CD4-positive, alpha-beta T cell treated with Interleukin-12 subunit alpha and Interleukin-12 subunit beta, for 1 hour (primary cell): ENCODE measurements around the gene USB1.

Experiments used
- DNase-seq: peaks from one replicate; pipeline ENCODE4 v3.0.0-alpha.2; 2020

USB1 gene

DNA sequence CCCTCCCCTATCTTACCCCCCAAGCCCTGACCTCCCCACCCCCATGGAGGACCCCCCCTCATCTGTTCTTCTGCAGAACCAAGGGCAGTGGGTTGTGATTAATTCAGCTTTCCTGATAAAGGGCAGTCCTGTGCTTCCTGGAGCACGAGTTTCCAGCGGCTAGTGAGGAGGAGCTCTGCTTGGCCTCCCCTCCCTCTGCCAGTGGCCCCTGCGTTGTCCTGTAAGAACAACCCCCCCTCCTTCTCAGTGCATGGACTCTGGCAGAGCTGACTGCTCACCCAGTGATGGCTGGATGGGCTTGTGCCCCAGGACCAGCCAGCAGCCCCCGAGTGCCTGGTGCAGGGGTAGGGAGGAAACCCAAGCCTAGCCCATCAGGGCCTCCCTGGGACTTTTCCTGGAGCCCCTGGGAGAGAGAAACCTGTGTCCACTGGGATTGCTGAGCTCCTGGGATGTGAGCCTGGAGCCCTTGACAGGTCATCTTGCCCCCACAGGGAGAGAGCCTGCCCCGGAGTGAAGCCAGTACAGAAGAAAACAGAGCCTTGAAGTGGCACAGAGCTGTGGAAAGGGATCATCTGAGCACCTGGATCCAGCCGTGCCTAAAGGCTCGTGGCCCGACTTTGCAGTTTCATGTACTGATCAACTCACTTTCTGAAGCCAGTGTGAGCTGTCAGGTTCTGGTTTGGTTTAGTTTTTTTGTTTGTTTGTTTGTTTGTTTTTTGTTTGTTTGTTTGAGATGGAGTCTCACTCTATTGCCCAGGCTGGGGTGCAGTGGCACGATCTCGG, 50.8 kb downstream of the USB1 start:
- DNase-seq, result no peak

DNA sequence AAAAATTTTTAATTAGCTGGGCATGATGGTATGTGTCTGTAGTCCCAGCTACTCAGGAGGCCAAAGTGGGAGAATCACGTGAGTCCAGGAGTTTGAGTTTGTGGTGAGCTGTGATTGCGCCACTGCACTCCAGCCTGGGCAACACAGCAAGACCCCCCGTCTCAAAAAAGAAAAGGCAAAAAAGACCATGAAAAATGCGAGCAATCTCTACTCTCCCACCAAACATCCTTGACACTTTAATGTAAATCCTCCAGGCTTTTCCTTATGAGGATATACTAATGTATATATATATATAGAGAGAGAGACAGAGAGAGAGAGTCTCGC, 52.4 kb downstream of the USB1 start:
- no peak for DNase-seq

DNA sequence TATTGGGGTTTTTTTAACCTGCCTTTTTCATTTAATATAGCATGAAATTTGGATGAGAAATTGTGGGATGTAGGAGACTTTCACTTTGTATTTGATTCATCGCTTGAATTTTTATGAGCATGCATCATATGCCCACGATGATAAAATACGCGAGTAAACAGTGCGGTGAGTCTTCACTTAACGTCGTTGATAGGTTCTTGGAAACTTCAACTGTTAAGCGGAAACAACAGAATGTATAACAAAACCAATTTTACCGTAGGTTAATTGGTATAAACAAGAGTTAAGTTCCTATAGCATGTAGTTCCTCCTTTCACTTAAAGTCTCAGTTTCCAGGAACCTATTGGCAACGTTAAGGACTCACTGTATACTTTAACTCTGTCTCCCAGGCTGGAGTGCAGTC, 53.1 kb downstream of the USB1 start:
- DNase-seq, result no peak

DNA sequence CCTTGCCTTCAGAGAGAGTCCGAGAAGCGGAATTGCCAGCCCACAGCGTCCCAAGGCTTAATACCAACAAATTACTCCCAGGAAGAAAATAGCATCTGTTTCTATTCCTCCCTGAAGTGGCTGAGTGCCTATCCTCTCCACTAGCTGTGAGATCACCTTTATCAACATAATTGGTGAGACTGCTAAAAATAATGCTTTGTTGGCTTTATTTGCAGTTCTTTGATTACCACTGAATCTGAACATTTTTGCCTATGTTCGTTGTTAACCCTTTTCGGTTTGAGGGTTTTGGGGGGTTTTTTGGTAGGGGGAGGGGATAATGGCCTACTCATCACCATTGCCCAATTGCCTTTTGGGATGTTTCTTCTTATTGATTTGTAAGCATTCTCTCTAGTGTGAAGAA, 55.4 kb downstream of the USB1 start:
- no peak for DNase-seq

DNA sequence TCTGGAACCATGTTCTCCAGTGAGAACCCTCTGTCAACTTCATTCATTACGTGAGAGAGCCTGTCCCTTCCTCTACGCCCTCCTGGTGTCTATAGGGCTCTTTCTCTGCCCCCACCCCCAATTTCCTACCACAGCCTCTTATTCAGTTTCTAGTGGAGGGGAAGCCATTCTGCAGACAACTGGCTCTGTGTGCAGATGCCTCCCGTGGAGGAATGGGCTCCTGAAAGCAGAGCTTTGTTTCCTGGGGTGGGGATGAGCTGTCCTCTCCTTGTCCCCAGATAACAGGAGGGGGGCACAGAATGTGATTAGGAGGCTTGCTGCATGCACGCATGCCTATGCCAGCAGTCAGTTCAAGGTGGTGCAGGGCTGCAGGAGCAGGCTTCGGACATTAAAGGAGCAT, 55.9 kb downstream of the USB1 start:
- no peak for DNase-seq

DNA sequence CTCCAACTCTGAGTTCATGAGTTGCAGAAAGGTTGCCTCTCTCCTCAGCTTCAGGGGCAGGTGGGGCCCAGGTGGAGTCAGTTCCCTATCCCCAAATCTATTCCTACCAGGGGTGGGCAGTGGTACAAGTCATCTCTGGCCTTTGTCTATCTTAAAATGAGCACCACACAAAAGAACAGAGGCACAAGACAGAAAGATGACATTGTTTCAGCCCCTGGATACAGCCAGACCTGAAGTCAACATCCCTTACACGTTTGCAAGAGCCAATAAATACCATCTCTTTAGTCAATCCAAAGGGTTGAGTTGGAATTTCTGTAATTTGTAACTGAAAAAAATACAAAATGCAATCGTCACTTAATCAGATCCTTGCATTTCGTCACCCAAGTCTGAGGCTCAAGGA, 56.6 kb downstream of the USB1 start:
- no peak for DNase-seq

DNA sequence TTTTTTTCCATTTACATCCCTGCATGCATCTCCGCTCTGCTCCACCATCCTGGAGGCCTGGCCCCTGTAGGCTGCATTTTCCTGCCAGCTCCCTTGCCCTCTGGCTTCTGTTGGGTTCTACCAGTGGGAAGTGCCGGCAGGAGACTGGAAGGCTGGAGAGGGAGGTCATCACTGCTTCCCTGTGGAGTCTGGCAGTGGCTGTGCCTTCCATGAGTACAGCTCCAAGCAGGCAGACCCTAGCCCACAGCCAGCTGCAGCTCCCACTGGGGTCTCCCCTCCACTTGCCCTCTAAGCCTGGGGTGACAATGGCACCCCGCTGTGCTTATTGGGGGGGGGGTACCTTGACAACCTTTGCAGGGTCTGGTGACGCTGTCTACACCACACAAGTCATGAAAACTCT, 61.6 kb downstream of the USB1 start:
- DNase-seq, result no peak

DNA sequence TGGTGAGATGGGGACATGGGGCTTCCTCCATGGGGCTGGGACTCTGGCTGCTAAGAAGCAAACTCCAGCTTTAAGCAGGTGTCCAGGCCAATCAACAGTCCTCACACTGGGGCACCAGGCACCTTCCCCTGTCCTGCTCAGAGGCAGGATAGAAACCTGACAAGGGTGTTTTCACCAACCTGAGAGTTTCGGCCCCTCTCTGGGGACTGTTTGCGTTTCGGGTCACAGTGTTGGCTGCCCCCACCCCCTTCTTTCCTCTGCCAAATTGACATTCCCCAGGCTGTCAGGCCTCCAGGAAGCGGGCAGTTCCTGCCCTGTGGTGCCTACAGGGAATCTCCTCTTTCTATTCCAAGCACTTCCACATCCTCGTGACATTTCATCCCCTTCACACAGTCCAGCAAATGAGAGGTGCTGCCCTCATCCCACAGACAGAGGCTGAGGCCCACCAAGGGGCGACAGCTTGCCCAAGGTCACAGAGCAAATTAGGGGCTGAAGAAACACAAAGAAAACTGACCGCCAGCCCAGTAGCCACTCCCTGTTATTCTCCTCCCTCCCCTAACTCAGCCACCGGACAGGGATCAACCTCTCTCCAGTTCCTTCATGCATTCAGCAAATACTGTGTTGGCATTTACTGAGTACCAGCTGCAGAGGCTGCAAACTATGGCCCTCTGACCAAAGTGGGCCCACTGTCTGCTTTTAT, 62.3 kb downstream of the USB1 start:
- DNase-seq, result no peak

DNA sequence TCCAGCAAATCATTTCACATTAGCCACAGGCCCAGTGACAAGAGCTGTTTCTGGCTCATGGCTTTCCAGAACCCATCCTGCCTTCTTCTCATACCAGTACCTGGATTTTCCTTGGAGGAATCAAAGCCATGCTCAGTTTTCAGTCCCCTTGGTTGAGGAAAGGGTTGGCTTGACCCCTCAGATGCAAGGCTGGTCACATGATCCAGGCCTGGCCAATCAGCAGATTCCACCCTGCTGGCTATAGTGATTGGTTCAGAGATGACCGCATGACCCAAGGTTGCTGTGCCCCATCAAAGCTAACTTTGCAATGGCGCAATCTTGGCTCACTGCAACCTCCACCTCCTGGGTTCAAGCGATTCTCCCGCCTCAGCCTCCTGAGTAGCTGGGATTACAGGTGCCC, 69.4 kb downstream of the USB1 start:
- DNase-seq, result no peak
